Activated CD8-positive, alpha-beta memory T cell treated with anti-CD3 and anti-CD28 coated beads for 24 hours (primary cell): ENCODE measurements around the gene SEMA5A.

ENCODE experiments used
- DNase-seq: peaks from one replicate; pipeline ENCODE4 v3.0.0-alpha.2; 2020

SEMA5A gene

DNA sequence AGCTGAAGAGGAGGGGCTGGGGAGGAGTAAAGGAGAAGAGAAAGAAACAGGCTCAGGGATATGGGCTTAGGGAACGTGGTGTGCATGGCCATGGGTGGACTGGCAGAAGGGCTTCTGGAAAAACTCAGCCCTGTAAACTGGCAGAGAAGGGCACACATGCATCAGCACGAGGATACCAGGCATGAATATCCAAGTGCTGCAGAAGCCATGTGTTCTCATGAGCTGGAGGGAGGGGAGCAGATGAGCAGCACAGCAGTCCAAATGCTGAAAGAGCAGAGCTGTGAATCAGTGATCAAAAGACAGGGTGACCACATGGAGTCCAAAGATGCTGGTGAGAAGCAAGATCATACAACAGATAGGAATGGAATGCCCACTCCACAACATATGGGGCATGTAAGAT lies 72.3 kb downstream of the SEMA5A start:
- no peak for DNase-seq

- no peak for DNase-seq
Measured at GRCh38 chr5:9470410-9470809, 75.5 kb downstream of the SEMA5A start.

- DNase-seq: no peak
Measured at GRCh38 chr5:9468060-9468388, 77.9 kb downstream of the SEMA5A start.

DNA sequence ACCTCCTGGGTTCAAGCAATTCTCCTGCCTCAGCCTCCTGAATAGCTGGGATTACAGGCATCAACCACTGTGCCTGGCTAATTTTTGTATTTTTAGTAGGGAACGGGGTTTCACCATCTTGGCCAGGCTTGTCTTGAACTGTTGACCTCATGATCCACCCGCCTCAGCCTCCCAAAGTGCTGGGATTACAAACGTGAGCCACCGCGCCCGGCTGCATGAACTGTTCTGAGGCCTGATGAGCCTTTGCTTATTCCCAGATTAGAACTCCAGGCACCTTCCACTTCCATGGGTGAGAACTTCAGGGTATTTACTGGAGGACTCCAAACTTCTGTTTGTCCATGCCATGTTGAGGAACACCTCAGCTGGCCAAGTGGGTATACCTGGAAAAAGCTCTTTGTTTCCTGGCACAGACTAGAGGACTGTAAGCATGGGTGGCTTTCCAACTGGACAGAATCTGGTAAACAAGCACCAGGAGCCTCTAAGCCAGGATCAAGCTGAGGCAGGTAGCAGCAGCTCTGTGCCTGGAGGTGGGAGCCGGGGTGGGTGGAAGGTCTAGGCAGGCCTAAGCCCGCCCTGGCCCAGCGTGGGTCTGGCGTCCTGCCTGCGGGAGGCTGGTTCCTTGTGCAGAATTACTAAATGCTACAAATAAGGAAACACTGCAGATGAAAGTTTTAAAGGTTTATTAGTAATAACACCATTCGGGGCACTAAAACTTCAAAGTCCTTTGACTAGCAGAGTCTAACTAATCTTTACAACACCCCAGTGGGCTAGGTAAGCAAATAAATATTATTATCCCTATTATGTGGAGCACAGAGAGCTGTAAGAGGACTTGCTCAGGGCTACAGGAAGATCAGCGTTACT lies 78.4 kb downstream of the SEMA5A start:
- DNase-seq: no peak

DNA sequence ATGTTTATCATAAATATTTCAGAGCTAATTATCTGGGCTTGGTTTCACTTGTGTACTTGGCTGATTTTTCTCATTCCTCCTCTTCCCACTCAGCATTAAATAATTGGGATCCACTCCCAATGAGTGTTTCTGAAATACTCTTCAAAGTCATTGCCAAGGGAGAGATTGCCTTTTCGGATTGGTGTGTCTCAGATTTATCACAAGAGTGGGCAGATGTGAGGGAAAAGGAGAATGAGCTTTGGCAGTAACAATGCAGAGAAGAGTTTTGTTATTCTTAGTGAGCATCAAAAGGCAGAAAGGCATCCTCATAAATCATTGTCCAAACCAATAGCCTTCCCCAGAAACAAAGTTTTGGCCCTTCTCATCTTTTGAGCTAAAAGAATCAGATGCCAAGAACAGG lies 79.2 kb downstream of the SEMA5A start:
- no peak for DNase-seq

DNA sequence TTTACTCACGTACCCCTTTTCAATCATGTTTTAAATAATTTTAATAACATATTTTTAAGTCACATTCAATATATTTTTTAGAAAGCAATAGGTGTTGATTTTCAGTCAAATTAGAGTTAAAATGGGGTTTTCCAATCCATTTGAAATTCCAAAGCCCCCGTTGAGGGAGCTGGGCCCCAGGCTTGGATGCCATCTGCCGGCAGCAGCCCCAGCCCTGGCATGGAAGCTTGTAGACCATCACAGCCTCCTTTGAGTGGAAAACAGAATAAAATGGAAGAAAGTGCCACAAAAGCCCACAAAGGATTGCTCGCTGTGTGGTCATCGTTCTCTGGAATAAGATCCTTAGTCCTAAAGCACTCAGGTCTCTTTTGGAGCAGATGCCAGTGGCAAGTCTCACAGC lies 81.4 kb downstream of the SEMA5A start:
- no peak for DNase-seq

DNA sequence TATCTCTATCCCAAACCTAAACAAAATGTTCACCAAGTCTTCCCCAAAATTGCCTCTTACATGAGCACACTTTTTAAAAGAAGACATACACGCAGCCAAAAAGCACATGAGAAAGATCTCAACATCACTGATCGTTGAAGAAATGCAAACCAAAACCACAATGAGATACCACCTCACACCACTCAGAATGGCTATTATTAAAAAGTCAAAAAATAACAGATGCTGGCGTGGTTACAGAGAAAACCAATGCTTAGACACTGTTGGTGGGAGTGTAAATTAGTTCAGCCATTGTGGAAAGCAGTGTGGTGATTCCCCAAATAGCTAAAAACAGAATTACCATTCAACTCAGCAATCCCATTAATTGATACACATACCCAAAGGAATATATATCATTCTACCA lies 83.8 kb downstream of the SEMA5A start:
- DNase-seq: no peak

DNA sequence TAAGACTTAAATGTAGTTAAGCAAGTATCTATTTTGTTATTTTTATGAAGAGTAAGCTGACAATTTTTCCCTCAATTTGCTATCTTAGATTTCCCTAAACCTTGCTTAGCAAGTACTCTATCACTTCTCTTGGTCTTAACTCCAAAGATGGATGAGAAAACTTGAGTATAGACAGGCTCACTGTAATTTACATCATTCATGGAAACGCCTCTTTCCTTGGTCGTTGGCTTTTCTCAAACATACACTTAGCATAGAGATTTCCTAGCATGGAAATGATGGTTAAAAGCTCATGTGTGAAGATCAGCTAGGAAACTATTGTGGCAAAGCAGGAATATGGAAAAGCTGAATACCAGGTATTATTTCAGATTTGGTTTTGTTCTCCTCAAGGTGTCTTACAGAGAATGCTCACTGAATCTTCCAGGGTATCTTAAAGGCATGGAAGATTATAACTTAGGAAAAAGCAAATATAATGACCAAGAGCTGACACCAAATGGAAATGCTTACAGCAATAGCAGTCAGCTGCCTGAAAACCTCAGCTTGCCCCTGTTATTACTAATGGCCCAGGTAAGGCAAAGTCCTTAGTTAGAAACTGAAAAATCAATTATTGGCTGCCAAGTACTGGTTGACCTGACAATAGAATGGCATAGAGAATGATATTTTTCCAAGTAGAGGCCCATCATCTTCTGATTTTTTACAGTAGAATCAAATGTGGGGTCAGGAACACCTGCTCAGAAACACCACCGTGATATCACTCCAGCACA lies 84.8 kb downstream of the SEMA5A start:
- no peak for DNase-seq

GRCh38 chr5:9456435-9457042 lies 89.3 kb downstream of the SEMA5A start:
- DNase-seq: no peak

- DNase-seq: no peak
Measured at GRCh38 chr5:9455826-9456434, 89.9 kb downstream of the SEMA5A start.

- no peak for DNase-seq
Measured at GRCh38 chr5:9454491-9454890, 91.4 kb downstream of the SEMA5A start.

DNA sequence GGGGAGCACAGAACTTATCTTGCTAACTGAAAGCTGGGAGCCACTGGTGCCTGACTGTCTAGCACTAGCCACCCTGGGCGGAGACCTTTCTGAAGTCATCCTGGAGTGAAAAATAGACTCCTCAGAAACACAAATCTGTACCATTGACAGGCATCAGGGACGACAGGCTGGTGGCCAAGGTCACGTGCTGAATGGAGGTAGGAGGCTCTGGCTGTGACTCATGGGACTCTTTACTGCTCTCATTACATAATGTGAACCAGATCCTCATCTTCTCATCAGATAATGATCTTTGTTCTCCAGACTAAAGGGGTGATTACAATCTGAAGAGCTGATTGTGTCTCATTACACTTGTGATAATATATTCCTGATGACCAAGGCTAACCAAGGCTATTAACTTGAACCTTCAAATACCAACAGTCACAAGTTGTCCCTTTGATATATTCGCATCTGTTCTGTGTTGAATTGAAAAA lies 91.8 kb downstream of the SEMA5A start:
- no peak for DNase-seq

GRCh38 chr5:9453480-9454011 lies 92.3 kb downstream of the SEMA5A start:
- DNase-seq: no peak

DNA sequence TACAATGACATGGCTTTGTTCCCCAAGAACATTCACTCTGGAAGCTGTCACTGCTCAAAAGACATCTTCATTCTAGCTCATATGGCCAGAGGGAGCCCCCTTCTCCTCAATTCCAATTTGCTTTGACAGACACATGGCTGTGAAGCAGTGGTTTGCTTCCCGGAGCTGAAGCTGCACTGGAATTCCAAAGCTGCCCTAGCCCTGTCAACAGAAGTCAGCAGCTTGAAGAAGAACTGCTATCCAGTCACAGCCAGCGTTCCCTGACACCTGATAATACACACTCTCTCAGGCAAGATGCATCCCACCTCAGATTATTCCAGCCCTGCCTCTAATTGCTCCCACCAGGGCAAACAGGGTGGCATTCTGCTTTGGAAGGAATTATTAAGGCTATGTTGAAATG lies 93.7 kb downstream of the SEMA5A start:
- no peak for DNase-seq

- no peak for DNase-seq
Measured at GRCh38 chr5:9451037-9451436, 94.8 kb downstream of the SEMA5A start.

GRCh38 chr5:9447691-9448090 lies 98.2 kb downstream of the SEMA5A start:
- no peak for DNase-seq

GRCh38 chr5:9445826-9446388 lies 100.0 kb downstream of the SEMA5A start:
- no peak for DNase-seq

DNA sequence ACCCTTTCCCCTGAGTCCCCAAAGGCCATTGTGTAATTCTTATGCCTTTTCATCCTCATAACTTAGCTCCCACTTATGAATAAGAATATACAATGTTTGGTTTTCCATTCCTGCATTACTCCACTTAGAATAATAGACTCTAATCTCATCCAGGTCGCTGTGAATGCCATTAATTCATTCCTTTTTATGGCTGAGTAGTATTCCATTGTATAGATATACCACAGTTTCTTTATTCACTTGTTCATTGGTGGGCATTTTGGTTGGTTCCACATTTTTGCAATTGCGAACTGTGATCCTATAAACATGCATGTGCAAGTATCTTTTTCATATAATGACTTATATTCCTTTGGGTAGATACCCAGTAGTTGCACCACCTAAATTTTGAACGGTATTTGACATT lies 101.5 kb downstream of the SEMA5A start:
- no peak for DNase-seq

DNA sequence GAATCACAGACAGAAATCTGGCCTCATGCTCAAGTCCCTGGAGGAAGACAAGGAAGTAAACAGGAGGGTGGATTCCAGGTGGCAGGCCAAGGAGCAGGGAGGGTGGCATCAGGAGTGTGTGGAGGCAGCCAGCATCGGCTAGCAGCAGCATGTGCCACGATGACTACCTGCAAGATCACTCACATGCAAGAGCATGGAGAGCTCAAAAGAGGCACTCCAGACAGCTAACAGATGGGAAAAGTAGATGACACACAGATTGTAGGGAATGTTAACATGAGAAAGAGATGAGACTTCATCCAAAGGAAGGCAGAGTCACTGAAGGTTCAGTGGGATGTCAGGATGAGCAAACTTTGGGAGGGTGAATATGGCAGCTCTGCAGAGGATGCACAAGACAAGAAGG lies 104.3 kb downstream of the SEMA5A start:
- no peak for DNase-seq

DNA sequence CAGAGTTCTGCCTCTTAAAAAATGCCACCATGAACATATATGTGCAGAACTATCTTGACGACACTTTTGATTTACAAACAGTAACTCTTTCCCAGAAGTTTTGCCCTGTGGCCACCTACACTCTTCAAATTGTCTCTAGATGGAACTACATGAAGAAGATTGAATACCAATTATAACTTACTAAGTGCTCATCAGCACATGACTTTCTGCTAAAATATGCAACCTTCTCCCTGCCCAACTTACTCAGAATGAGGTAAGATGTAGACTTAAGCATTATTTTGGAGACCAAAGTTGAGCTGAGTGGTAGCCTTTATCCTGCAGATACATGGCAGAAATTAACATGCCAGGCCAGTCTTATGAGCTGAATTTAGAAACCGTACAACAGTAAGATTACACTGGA lies 105.4 kb downstream of the SEMA5A start:
- no peak for DNase-seq

- no peak for DNase-seq
Measured at GRCh38 chr5:9439531-9440292, 106.2 kb downstream of the SEMA5A start.
